Progenitor cell of endocrine pancreas (in vitro differentiated cells): ENCODE data around the gene TBC1D8. TPM values are rescaled to one million over a fixed set of nuclear protein-coding genes. Genes with fewer than 3 reads are reported as not detected.

ENCODE experiments used
- DNase-seq: peaks from one replicate; pipeline ENCODE4 v3.0.0; 2021; ENCODE audit warnings: low spot score; ENCODE audit not compliant: unreplicated experiment
- H3K27ac Mint-ChIP-seq: 2 replicates; pipeline ENCODE4 v1.8.0; 2021; ENCODE audit warnings: mild to moderate bottlenecking, moderate library complexity, mixed read lengths
- H3K27me3 Mint-ChIP-seq: 2 replicates; pipeline ENCODE4 v1.8.0; 2021; ENCODE audit warnings: mixed read lengths
- H3K36me3 Mint-ChIP-seq: 2 replicates; pipeline ENCODE4 v1.8.0; 2022; ENCODE audit warnings: mixed read lengths; ENCODE audit not compliant: insufficient read depth
- H3K4me1 Mint-ChIP-seq: 2 replicates; pipeline ENCODE4 v1.8.0; 2021; ENCODE audit warnings: low read depth, mixed read lengths
- H3K4me3 Mint-ChIP-seq: 2 replicates; pipeline ENCODE4 v1.8.0; 2021; ENCODE audit warnings: low read depth, mild to moderate bottlenecking, moderate library complexity, mixed read lengths
- H3K9me3 Mint-ChIP-seq: 2 replicates; pipeline ENCODE4 v1.8.0; 2021; ENCODE audit warnings: low read depth, mixed read lengths
- CTCF ChIP-seq: fragments of 200-600 bp; sonication (generic); IDR thresholded peaks from one replicate; pipeline ENCODE4 v1.5.0; 2021; ENCODE audit warnings: antibody characterized with exemption, mild to moderate bottlenecking; ENCODE audit not compliant: unreplicated experiment
- long read RNA-seq: library from polyadenylated mRNA; unstranded; transcript quantifications from one replicate; pipeline ENCODE4 v2.0.0, GENCODE V29; 2020
- total RNA-seq: library from RNA; stranded (reverse); gene quantifications from 2 replicates; pipeline ENCODE4 v1.2.1, GENCODE V29; 2021

TBC1D8 gene
- total RNA-seq: 32.6 and 34.8 TPM in 2 replicates
- long read RNA-seq, partial matches to known transcripts: 9 of 27 reads
- long read RNA-seq, other reads (novel, unspliced or antisense): 15 of 27 reads

GRCh38 chr2:101151146-101151858, at the start of gene TBC1D8:
TSS of gene TBC1D8 (minus strand) at chr2:101151382. CDS start at chr2:101151253, 129 bp downstream.
- peak within 1 kb of the TSS; percentile 38 for H3K27ac Mint-ChIP-seq
- no peaks in the 10 kb centered on the region for H3K36me3 Mint-ChIP-seq
- no peaks in the 10 kb centered on the region for H3K9me3 Mint-ChIP-seq

GRCh38 chr2:101200676-101201075, 49.5 kb upstream of the TBC1D8 start:
- DNase-seq: no peak

More at GRCh38 chr2:101151146-101151858, at the start of gene TBC1D8:
- TF ChIP-seq CTCF: no peak
- H3K27me3 Mint-ChIP-seq: peaks cover 17% of the 10 kb centered on the region
- DNase-seq: peak; percentile 89
- peaks cover 37% of the 10 kb centered on the region for H3K4me1 Mint-ChIP-seq
- peak within 1 kb of the TSS; percentile 76 for H3K4me3 Mint-ChIP-seq

GRCh38 chr2:101199251-101199791, 48.1 kb upstream of the TBC1D8 start:
- DNase-seq: no peak
- Mint-ChIP-seq H3K9me3 (no peaks in the 10 kb centered on the region), H3K27me3 (no peaks in the 10 kb centered on the region), H3K4me1 (peaks cover 2% of the 10 kb centered on the region), H3K4me3 (no peak overlapping the region), H3K27ac (no peak overlapping the region), H3K36me3 (no peaks in the 10 kb centered on the region)
- no peak for TF ChIP-seq CTCF

More at GRCh38 chr2:101200676-101201075, 49.5 kb upstream of the TBC1D8 start:
- no peak for TF ChIP-seq CTCF
- Mint-ChIP-seq H3K4me1 (peaks cover 2% of the 10 kb centered on the region), H3K27me3 (no peaks in the 10 kb centered on the region), H3K36me3 (no peaks in the 10 kb centered on the region), H3K4me3 (no peak overlapping the region), H3K9me3 (no peaks in the 10 kb centered on the region), H3K27ac (no peak overlapping the region)

- no peaks in the 10 kb centered on the region for H3K27me3 Mint-ChIP-seq
- H3K27ac Mint-ChIP-seq: no peak overlapping the region
- no peaks in the 10 kb centered on the region for H3K36me3 Mint-ChIP-seq
- H3K4me3 Mint-ChIP-seq: no peak overlapping the region
- DNase-seq: no peak
- TF ChIP-seq CTCF: no peak
- peaks cover 8% of the 10 kb centered on the region for H3K4me1 Mint-ChIP-seq
- no peaks in the 10 kb centered on the region for H3K9me3 Mint-ChIP-seq
Measured at GRCh38 chr2:101197814-101198213, 46.6 kb upstream of the TBC1D8 start.

- no peaks in the 10 kb centered on the region for H3K27me3 Mint-ChIP-seq
- DNase-seq: no peak
- no peak overlapping the region for H3K4me3 Mint-ChIP-seq
- H3K36me3 Mint-ChIP-seq: no peaks in the 10 kb centered on the region
- no peaks in the 10 kb centered on the region for H3K9me3 Mint-ChIP-seq
- H3K4me1 Mint-ChIP-seq: peaks cover 10% of the 10 kb centered on the region
- H3K27ac Mint-ChIP-seq: no peak overlapping the region
- TF ChIP-seq CTCF: peak; percentile 25
Measured at GRCh38 chr2:101197215-101197745, 46.1 kb upstream of the TBC1D8 start.
